K562 (cell line): ENCODE results near the gene VPS41. TPM values are rescaled to one million over a fixed set of nuclear protein-coding genes. Genes with fewer than 3 reads are reported as not detected.
A peak's percentile ranks its signal among the peaks of the same experiment; 100 is the strongest.

Experiments
- BMI1 ChIP-seq: fragments of 150-350 bp; IDR thresholded peaks from 2 replicates; pipeline ENCODE4 v1.6.1; 2014; ENCODE audit warnings: low read length
- CTCF ChIP-seq, 3 experiments: IDR thresholded peaks in 2 of 3; conservative IDR thresholded peaks in 1 of 3; 2 replicates each; pipeline ENCODE4 v1.5.1; 2011 to 2012; ENCODE audit warnings: low read length in 3 of 3, mild to moderate bottlenecking in 3 of 3, control low read depth in 2 of 3, improper control_type of control experiment in 1 of 3, inconsistent platforms in 1 of 3, low read depth in 1 of 3, mixed read lengths in 1 of 3, moderate library complexity in 1 of 3; ENCODE audit not compliant: insufficient read depth in 2 of 3
- FOXK2 ChIP-seq, 2 experiments: fragments of 450-650 bp; IDR thresholded peaks in 1 of 2; conservative IDR thresholded peaks in 1 of 2; 2 replicates each; pipeline ENCODE4 v1.6.1; 2016; ENCODE audit warnings: low read depth in 2 of 2, mild to moderate bottlenecking in 1 of 2
- JUN ChIP-seq, 2 experiments: sonication (generic) in 1 of 2; formaldehyde crosslinking in 1 of 2; IDR thresholded peaks; 2 replicates each; pipeline versions ENCODE4 v1.6.1 to v1.8.0; 2012 to 2022; ENCODE audit warnings: borderline replicate concordance in 2 of 2, mild to moderate bottlenecking in 2 of 2, improper control_type of control experiment in 1 of 2, low read depth in 1 of 2, low read length in 1 of 2, missing genetic modification reagents in 1 of 2
- MYNN ChIP-seq, 2 experiments: sonication (generic); formaldehyde crosslinking in 1 of 2; IDR thresholded peaks; 2 replicates each; pipeline versions ENCODE4 v1.5.0 to v1.6.1; 2016 to 2020; ENCODE audit warnings: antibody characterized with exemption in 1 of 2, missing genetic modification reagents in 1 of 2
- RBBP5 ChIP-seq: fragments of 200-600 bp; sonication (generic); IDR thresholded peaks from 2 replicates; pipeline ENCODE4 v1.6.1; 2012; ENCODE audit warnings: borderline replicate concordance, mild to moderate bottlenecking, low read length, control low read depth, inconsistent platforms; ENCODE audit not compliant: insufficient read depth, poor library complexity, severe bottlenecking
- RERE ChIP-seq: sonication (generic); formaldehyde crosslinking; IDR thresholded peaks from 2 replicates; pipeline ENCODE4 v1.8.0; 2023; ENCODE audit warnings: missing genetic modification reagents, mild to moderate bottlenecking, borderline replicate concordance
- SMARCA5 ChIP-seq: fragments of 450-650 bp; IDR thresholded peaks from 2 replicates; pipeline ENCODE4 v1.6.1; 2016
- ZBTB33 ChIP-seq: sonication (generic); formaldehyde crosslinking; IDR thresholded peaks from 2 replicates; pipeline ENCODE4 v1.8.1; 2023; ENCODE audit warnings: mild to moderate bottlenecking, missing genetic modification reagents
- ZNF384 ChIP-seq: IDR thresholded peaks from 2 replicates; pipeline ENCODE4 v1.6.1; 2012; ENCODE audit warnings: low read depth, low read length, improper control_type of control experiment
- ZNF395 ChIP-seq: fragments of 200-800 bp; sonication (Bioruptor generic); IDR thresholded peaks from 2 replicates; pipeline ENCODE4 v1.6.1; 2017; ENCODE audit warnings: missing genetic modification characterization, missing compliant biosample characterization
- ZNF740 ChIP-seq, 3 experiments: fragments of 200-800 bp in 1 of 3; sonication (Bioruptor generic) in 1 of 3; sonication (generic) in 1 of 3; formaldehyde crosslinking in 1 of 3; IDR thresholded peaks; 2 replicates each; pipeline versions ENCODE4 v1.6.1 to v1.8.0; 2016 to 2022; ENCODE audit warnings: mild to moderate bottlenecking in 2 of 3, missing compliant biosample characterization in 2 of 3, missing genetic modification characterization in 2 of 3, missing genetic modification reagents in 1 of 3
- polyA plus RNA-seq, 8 experiments: library from polyadenylated mRNA; depleted of rRNA in 4 of 8; stranded (reverse) in 5 of 8; unstranded in 3 of 8; fragments of >200 nt; fragmentation: Nextera tagmentation in 2 of 8; fragmentation: Illumina TruSeq in 1 of 8; extraction: Ambion mirVana in 2 of 8; extraction: Trizol in 1 of 8; gene quantifications; 2 replicates each; pipeline versions ENCODE4 v1.2.1 to v1.2.3, GENCODE V29; 2011 to 2014; ENCODE audit warnings: inconsistent platforms in 1 of 8, missing spikeins in 1 of 8
- total RNA-seq, 7 experiments: library from RNA; depleted of rRNA in 6 of 7; stranded (reverse); fragments of >200 nt in 6 of 7; fragmentation: Illumina TruSeq in 2 of 7; extraction: Trizol in 2 of 7; gene quantifications; 2 replicates each; pipeline versions ENCODE4 v1.2.1 to v1.2.3, GENCODE V29; 2011 to 2021; ENCODE audit warnings: low replicate concordance in 1 of 7

Gene VPS41
- total and polyA plus RNA-seq, 9 of the 15 experiments (the other 6 are each of a cell fraction or from before 2014, with no cell fraction given), result 17.7 to 46.8 (median 32.1) TPM

- TF ChIP-seq RERE (CRISPR knock-in tag), result no peak
- TF ChIP-seq CTCF (IDR thresholded peaks at IDR 0.05 in 2 of 3, conservative IDR thresholded peaks at IDR 0.05 in 1 of 3; ENCODE audit: insufficient read depth in 2 of 3, low read depth in 1 of 3, low read length in 3 of 3), result peak; percentile 67 to 89 (median 88)
- TF ChIP-seq SMARCA5, result no peak
- TF ChIP-seq BMI1, result 0 out of 2 replicates have a peak, but pooled peaks have one; percentile 29
- TF ChIP-seq ZNF384, result no peak
- no peak for TF ChIP-seq JUN (IDR thresholded peaks at IDR 0.05; ENCODE audit: borderline replicate concordance, low read depth, low read length)
- no peak for TF ChIP-seq JUN (CRISPR knock-in tag; IDR thresholded peaks at IDR 0.05; ENCODE audit: borderline replicate concordance)
- no peak for TF ChIP-seq MYNN (IDR thresholded peaks at IDR 0.05)
- no peak for TF ChIP-seq MYNN (CRISPR knock-in tag; IDR thresholded peaks at IDR 0.05)
- no peak for TF ChIP-seq ZBTB33 (CRISPR knock-in tag)
- no peak for TF ChIP-seq ZNF740 (CRISPR knock-in tag; IDR thresholded peaks at IDR 0.05)
- TF ChIP-seq ZNF740 (tag; IDR thresholded peaks at IDR 0.05), result no peak
- TF ChIP-seq FOXK2 (conservative IDR thresholded peaks at IDR 0.05 in 1 of 2, IDR thresholded peaks at IDR 0.05 in 1 of 2; ENCODE audit: low read depth in 2 of 2), result peak in 1 of 2 experiments; percentile 20; a peak in 1 of 4 replicates
- TF ChIP-seq RBBP5, result no peak
- no peak for TF ChIP-seq ZNF395
Observed at GRCh38 chr7:38932509-38933168, 23.6 kb upstream of the VPS41 start (continued).
